ENCODE measurements around the gene CAMTA1. TPM values are rescaled to one million over a fixed set of nuclear protein-coding genes. Genes with fewer than 3 reads are reported as not detected.
"Not testable (repeated sequence)": the region's sequence is repeated elsewhere in the genome, so short reads cannot be mapped to it uniquely, and the experiment has no call there.

CAMTA1 gene
- total RNA-seq, 3 donors from 2014 or later, result 73.4 to 114 (median 82.6) TPM

DNA sequence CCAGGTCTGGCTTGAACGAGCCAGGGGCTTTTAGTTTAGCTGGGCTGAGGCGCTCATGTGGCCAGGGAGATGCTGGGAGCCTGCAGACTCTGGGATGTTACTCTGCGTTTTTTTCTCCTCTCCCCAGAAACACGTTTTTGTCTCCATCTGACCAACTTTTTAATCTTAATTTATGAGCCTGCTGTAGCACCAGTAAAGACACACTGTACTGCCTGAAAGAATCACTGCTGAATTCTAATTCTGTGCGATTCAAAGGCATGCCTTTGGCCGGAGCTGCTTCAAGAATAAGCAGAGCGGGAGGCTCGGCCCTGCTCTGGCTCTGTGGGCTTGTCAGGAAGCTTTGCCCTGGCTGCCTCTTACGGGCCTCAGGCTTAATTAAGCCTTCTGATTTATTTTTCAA is 129.5 kb downstream of the CAMTA1 start:
- DNase-seq (no peak), ATAC-seq (no peak)
- TF ChIP-seq, protein P1, sequence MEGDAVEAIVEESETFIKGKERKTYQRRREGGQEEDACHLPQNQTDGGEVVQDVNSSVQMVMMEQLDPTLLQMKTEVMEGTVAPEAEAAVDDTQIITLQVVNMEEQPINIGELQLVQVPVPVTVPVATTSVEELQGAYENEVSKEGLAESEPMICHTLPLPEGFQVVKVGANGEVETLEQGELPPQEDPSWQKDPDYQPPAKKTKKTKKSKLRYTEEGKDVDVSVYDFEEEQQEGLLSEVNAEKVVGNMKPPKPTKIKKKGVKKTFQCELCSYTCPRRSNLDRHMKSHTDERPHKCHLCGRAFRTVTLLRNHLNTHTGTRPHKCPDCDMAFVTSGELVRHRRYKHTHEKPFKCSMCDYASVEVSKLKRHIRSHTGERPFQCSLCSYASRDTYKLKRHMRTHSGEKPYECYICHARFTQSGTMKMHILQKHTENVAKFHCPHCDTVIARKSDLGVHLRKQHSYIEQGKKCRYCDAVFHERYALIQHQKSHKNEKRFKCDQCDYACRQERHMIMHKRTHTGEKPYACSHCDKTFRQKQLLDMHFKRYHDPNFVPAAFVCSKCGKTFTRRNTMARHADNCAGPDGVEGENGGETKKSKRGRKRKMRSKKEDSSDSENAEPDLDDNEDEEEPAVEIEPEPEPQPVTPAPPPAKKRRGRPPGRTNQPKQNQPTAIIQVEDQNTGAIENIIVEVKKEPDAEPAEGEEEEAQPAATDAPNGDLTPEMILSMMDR (IDR thresholded peaks at IDR 0.05), result no peak
- H3K36me3 ChIP-seq (ENCODE audit: low read depth), result no peaks in the 10 kb centered on the region
- no peaks in the 10 kb centered on the region for H3K9me3 ChIP-seq
- H3K4me1 ChIP-seq (ENCODE audit: low read depth), result no peaks in the 10 kb centered on the region
- no peak overlapping the region for H3K4me3 ChIP-seq
- intact Hi-C loops (cut with DNase I, micrococcal nuclease), result no loop called here

GRCh38 chr1:6915999-6916565 is 130.8 kb downstream of the CAMTA1 start:
- TF ChIP-seq, protein P1 (IDR thresholded peaks at IDR 0.05), result no peak
- H3K4me3 ChIP-seq, result no peak overlapping the region
- DNase-seq (no peak), ATAC-seq (no peak)
- H3K4me1 ChIP-seq (ENCODE audit: low read depth), result no peaks in the 10 kb centered on the region
- no peaks in the 10 kb centered on the region for H3K9me3 ChIP-seq
- intact Hi-C loops (cut with DNase I, micrococcal nuclease), result no loop called here
- no peaks in the 10 kb centered on the region for H3K36me3 ChIP-seq (ENCODE audit: low read depth)

- no peaks in the 10 kb centered on the region for H3K4me1 ChIP-seq (ENCODE audit: low read depth)
- no peak overlapping the region for H3K4me3 ChIP-seq
- no peaks in the 10 kb centered on the region for H3K36me3 ChIP-seq (ENCODE audit: low read depth)
- TF ChIP-seq, protein P1 (IDR thresholded peaks at IDR 0.05), result no peak
- intact Hi-C loops (cut with DNase I, micrococcal nuclease), result no loop called here
- DNase-seq (peak in 2 of 3 donors; percentile 39 to 48), ATAC-seq (peak; percentile 80)
- H3K9me3 ChIP-seq, result no peaks in the 10 kb centered on the region
Observed at GRCh38 chr1:6917067-6917466, 131.8 kb downstream of the CAMTA1 start.

DNA sequence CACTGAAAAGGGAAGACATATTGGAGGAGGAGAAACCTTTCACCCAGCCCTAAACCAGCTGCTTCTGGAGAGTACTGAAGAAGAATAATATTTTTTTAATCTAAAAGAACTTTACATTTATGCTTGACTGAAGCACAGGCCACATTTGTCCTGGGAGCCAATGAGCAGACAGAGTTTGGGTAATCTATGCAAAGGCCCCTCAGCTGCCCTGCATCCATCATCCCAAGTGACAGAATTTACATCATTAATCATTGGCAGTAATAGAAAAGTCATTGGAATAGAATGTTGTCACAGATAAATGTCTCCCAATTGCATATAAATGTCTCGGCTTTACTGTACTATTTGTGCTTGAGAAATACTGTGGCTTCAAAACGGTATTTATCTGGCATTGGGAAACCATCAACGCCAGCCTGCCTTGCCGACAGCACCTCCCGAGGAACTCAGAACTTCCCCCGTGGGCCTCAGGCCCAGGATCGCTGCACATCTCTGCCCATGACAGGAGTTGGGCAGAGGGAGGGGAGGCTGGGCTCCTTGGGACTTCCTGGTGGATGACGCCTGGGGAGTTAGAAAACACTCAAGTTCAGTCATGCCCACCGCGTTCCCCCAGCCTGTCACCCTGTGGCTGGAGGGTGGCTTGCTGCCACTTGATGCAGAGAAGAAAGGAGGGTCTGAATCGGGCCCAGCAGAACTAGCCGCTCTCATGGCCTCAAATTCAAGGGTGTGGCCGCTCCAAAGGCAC is 133.1 kb downstream of the CAMTA1 start:
- intact Hi-C loops (cut with DNase I, micrococcal nuclease), result no loop called here
- H3K9me3 ChIP-seq, result no peaks in the 10 kb centered on the region
- DNase-seq (no peak), ATAC-seq (no peak)
- no peaks in the 10 kb centered on the region for H3K36me3 ChIP-seq (ENCODE audit: low read depth)
- H3K4me1 ChIP-seq (ENCODE audit: low read depth), result no peaks in the 10 kb centered on the region
- TF ChIP-seq, protein P1 (IDR thresholded peaks at IDR 0.05), result no peak
- H3K4me3 ChIP-seq, result no peak overlapping the region

GRCh38 chr1:6918925-6919511 is 133.8 kb downstream of the CAMTA1 start:
- no peaks in the 10 kb centered on the region for H3K4me1 ChIP-seq (ENCODE audit: low read depth)
- no peaks in the 10 kb centered on the region for H3K36me3 ChIP-seq (ENCODE audit: low read depth)
- TF ChIP-seq, protein P1 (IDR thresholded peaks at IDR 0.05), result no peak
- no peak for DNase-seq
- intact Hi-C loops (cut with DNase I, micrococcal nuclease), result no loop called here
- H3K9me3 ChIP-seq, result no peaks in the 10 kb centered on the region
- H3K4me3 ChIP-seq, result no peak overlapping the region
- ATAC-seq, result no peak

DNA sequence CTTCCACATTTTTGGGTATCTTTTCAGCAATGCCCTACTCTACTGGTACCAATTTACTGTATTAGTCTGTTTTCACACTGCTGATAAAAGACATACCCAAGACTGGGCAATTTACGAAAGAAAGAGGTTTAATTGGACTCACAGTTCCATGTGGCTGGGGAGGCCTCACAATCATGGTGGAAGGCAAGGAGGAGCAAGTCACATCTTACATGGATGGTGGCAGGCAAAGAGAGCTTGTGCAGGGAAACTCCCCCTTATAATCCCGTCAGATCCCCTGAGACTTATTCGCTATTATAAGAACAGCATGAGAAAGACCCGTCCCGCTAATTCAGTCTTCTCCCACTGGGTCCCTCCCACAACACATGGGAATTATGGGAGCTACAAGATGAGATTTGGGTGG is 136.3 kb downstream of the CAMTA1 start:
- H3K4me3 ChIP-seq; H3K4me1 ChIP-seq (ENCODE audit: low read depth); intact Hi-C loops (cut with DNase I, micrococcal nuclease); ATAC-seq; H3K9me3 ChIP-seq; DNase-seq; H3K36me3 ChIP-seq (ENCODE audit: low read depth): not testable (repeated sequence)

Measured in mucosa of descending colon (tissue), 3 donors.